KOPT-K1 (cell line): ENCODE results near the gene MFGE8.
"Not testable (repeated sequence)": the region's sequence is repeated elsewhere in the genome, so short reads cannot be mapped to it uniquely, and the experiment has no call there.

Experiments used
- H3K27ac ChIP-seq: fragments of 200-600 bp; sonication (generic); 2 replicates; pipeline ENCODE4 v1.5.1; 2016; ENCODE audit warnings: antibody characterized with exemption, mild to moderate bottlenecking, low read depth, low read length; ENCODE audit not compliant: poor library complexity, severe bottlenecking
- H3K36me3 ChIP-seq: fragments of 200-600 bp; sonication (generic); 2 replicates; pipeline ENCODE4 v1.5.1; 2017; ENCODE audit warnings: antibody characterized with exemption, mild to moderate bottlenecking, low read length, moderate library complexity; ENCODE audit not compliant: insufficient read depth
- H3K9me3 ChIP-seq: fragments of 200-600 bp; sonication (generic); 2 replicates; pipeline ENCODE4 v1.5.1; 2017; ENCODE audit warnings: antibody characterized with exemption, low read length, mild to moderate bottlenecking; ENCODE audit not compliant: insufficient read depth, poor library complexity, severe bottlenecking

MFGE8 gene, protein sequence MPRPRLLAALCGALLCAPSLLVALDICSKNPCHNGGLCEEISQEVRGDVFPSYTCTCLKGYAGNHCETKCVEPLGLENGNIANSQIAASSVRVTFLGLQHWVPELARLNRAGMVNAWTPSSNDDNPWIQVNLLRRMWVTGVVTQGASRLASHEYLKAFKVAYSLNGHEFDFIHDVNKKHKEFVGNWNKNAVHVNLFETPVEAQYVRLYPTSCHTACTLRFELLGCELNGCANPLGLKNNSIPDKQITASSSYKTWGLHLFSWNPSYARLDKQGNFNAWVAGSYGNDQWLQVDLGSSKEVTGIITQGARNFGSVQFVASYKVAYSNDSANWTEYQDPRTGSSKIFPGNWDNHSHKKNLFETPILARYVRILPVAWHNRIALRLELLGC

DNA sequence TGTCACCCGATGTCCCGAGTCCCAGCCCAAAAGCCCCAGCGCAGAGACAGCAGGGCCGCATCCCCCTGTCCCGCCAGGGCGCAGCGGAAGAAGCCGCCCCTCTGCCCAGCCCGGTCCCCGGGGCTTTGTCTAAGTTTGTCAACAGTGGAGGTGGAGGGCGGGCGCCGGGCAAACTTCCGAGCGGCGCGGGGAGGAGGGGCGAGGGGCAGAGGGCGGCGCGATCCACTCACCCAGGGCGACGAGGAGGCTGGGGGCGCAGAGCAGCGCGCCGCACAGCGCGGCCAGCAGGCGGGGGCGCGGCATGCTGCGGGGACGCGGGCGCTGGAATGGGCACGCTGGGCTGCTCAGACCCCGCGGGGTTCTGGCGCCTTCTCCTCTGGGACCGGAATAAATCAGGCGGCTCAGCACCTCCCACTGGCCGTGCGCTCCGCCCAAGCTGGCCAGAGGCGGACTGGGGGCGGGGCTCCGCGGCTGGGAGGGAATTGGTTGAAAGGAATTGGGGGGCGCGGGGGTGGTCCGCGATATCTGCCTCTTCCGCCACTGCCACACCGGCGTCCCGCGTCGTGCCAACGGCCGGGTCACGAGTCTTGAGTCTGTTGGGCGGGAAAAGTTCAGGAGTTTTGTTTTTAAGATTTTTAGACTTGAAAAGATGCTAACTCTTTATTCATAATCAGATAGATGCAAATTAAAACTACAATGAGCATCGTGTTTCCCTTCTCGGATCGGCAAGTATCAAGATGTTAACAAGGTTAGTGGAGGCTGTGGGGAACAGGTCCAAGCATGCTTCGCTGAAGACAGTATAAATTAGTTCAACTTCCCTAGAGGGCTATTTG is at the start of gene MFGE8:
Gene MFGE8 (minus strand): TSS at position 363 of the 833 bp plus-strand sequence. CDS start 60 bp downstream, at position 303.
- H3K9me3 ChIP-seq, result no peaks in the 10 kb centered on the region
- H3K27ac ChIP-seq, result peak within 1 kb of the TSS; percentile 60
- H3K36me3 ChIP-seq, result peaks cover 16% of the 10 kb centered on the region; the same call in 1 of the 2 replicates

DNA sequence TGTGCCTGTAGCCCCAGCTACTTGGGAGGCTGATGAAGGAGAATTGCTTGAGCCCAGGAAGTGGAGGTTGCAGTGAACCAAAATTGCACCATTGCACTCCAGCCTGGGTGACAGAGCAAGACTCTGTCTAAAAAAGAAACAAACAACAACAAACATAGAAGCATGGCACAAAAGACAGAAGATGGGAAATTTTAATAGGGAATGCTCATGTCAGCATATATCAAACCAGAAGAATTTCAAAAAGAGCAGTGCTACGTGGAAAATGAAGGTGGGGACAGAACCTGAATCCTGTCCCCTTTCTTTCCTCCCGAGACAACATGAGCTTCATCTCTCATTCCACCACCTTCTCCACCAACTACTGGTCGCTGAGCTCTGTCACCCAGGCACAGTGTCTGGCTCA is 46.3 kb upstream of the MFGE8 start:
- no peak overlapping the region for H3K27ac ChIP-seq
- peaks cover 11% of the 10 kb centered on the region for H3K9me3 ChIP-seq
- H3K36me3 ChIP-seq, result no peaks in the 10 kb centered on the region

DNA sequence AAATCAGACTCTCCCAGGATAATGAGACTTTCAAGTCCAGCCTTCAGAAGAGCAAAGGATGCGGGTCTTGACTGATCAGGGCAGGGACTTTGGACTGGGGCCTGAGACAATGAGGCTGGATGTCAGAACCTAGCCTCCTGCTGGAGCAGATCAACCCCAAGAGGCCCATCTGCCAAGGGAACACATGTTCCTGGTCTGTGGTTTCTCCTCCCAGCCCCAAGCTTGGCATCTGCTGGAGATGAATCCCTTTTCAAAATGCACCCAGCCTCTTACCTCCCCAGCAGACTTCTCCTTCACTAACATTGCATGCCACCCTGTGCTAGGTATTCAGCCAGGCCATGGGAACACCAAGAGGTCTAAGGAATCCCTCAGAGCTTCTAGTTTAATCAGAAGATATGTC is 43.7 kb upstream of the MFGE8 start:
- no peaks in the 10 kb centered on the region for H3K36me3 ChIP-seq
- no peaks in the 10 kb centered on the region for H3K9me3 ChIP-seq
- no peak overlapping the region for H3K27ac ChIP-seq

DNA sequence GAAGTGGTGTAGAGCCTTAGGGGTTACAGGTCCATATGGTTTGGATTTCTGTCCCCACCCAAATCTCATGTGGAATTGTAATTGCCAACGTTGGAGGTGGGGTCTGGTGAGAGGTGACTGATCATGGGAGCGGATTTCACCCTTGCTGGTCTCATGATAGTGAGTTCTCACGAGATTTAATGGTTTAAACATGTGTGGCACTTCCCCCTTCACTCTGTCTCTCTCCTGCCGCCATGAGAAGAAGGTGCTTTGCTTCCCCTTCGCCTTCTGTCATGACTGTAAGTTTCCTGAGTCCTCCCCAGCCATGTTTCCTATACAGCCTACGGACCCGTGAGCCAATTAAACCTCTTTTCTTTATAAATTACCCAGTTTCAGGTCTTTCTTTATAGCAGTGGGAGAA is 43.1 kb upstream of the MFGE8 start:
- Histone ChIP-seq H3K9me3 (no peaks in the 10 kb centered on the region), H3K36me3 (no peaks in the 10 kb centered on the region), H3K27ac (no peak overlapping the region)

DNA sequence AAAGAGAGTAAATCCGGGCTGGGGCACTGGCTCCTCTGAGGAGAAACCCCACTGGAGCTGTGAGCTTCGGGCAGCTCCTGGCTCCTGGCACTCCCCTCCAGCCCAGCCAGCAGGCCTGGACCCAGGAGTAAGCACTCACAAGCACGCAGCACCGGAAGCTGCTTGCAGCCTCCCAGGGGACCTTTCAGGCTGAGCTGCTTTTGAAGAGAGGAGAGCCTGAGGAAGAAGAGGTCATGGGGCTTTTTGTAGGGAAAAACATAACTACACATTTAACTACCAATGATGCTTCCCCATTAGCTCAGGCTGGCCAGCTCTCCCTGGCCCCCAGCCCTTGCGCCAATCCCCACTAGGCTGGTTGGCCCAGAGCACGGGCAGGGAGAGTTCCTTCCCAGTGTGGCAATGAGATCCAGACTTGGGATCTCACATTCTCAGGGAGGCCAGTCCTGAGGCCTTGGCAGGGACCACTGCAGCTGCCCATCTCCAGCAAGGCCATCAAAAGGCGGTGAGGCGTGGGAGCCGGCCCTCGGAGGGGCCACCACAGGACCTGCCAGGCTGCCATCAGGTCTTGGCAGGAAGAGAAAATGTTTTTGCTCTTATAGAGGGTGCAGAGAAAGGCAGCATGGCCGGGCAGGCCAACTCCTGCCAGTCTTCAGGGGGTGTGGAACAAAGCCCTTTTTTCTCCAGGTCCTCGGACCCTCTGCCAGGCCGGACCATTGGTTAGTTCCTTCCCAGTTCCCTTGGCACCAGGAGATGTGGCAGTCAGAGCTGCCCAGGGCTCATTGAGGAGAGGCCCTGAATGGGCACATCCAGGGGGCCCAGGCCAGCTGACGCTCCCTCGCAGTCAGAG is 41.5 kb upstream of the MFGE8 start:
- H3K36me3 ChIP-seq, result no peaks in the 10 kb centered on the region
- no peak overlapping the region for H3K27ac ChIP-seq
- no peaks in the 10 kb centered on the region for H3K9me3 ChIP-seq

DNA sequence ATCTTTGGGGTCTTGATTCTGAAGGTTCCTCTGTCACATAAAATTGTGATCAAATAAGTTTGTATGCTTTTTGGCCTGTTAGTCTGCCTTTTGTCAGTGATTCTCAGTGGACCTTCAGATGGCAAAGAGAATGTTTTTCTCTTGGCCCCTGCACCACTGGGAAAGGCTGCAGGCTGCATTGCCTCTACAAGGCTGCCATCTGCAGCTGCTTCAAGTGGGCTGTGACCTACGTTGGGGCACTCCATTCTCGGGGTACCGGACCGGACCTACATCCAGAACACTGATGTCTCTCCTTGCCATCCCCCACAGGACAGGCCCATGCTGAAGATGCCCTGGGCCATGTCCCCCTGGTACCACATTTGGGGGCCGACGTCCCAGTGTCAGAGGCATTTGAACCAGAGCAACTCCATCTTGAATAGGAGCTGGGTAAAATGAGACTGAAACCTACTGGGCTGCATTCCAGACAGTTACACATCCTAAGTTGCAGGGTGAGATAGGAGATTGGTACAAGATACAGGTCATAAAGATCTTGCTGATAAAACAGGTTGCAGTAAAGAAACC is 37.5 kb upstream of the MFGE8 start:
- Histone ChIP-seq H3K9me3 (no peaks in the 10 kb centered on the region), H3K36me3 (no peaks in the 10 kb centered on the region), H3K27ac (no peak overlapping the region)

DNA sequence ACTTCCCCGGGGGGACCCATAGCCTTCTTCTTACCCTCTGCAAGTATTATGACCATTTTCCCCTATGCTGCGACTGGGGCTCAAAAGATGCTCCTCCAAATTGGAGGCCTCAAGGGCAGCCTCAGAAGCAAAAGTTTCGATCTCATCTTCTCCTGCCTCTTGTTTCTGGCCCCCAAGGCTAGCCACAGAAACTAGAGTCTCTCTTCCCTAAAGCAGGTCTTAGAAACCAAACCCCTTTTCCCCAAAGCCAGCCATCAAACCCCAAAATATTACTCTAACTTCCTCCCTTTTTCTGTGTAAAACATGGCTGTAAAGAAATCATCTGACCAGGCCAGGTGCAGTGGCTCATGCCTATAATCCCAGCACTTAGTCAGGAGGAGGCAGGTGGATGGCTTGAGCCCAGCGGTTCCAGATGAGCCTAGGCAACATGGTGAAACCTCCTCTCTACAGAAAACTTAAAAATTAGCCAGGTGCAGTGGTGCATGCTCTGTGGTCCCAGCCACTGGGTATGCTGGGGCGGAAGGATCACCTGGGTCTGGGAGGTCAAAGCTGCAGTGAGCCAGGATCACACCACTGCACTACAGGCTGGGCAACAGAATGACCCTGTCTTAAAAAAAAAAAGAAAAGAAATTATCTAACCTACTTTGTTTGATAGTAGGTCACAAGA is 36.7 kb upstream of the MFGE8 start:
- H3K27ac ChIP-seq, result no peak overlapping the region
- no peaks in the 10 kb centered on the region for H3K9me3 ChIP-seq
- H3K36me3 ChIP-seq, result no peaks in the 10 kb centered on the region

DNA sequence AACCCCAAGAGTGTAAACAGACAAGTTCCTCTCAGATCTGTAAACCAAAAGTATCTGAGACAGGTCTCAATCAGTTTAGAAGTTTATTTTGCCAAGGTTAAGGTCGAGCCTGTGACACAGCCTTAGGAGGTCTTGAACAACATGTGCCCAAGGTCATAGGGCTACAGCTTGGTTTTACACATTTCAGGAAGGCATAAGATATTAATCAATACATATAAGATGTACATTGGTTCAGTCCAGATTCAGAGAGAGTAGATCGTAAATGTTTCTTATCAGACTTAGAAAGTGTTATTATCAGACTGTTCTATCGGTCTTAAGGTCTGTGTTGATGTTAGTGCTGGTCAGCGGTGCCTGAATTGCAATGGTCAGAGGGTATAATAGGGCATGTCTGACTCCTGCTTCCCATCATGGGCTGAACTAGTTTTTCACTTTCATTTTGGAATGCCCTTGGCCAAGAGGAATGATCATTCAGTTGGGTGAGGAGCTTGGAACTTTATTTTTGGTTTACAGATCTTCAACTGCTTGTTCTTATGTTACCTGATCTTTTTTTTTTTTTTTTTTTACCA is 27.0 kb upstream of the MFGE8 start:
- Histone ChIP-seq H3K36me3 (no peaks in the 10 kb centered on the region), H3K9me3 (no peaks in the 10 kb centered on the region)

DNA sequence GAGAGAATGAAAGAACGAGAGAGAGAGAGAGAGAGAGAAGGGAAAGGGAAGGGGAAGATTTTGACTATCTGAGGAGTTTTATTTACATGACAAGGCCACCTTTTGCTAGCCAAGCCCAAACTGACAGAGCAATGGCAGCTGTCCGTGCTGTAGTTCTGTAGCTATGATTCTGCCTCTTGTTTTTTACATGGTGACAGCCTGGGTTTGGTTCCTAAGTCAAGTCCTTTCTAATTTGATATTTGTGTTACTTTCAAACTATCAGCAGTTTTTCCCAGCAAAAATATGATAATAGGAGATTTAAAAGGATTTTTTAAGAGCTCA is 26.3 kb upstream of the MFGE8 start:
- Histone ChIP-seq H3K27ac (no peak overlapping the region), H3K36me3 (no peaks in the 10 kb centered on the region), H3K9me3 (no peaks in the 10 kb centered on the region)

More for the DNA sequence above, 27.0 kb upstream of the MFGE8 start:
- no peak overlapping the region for H3K27ac ChIP-seq

DNA sequence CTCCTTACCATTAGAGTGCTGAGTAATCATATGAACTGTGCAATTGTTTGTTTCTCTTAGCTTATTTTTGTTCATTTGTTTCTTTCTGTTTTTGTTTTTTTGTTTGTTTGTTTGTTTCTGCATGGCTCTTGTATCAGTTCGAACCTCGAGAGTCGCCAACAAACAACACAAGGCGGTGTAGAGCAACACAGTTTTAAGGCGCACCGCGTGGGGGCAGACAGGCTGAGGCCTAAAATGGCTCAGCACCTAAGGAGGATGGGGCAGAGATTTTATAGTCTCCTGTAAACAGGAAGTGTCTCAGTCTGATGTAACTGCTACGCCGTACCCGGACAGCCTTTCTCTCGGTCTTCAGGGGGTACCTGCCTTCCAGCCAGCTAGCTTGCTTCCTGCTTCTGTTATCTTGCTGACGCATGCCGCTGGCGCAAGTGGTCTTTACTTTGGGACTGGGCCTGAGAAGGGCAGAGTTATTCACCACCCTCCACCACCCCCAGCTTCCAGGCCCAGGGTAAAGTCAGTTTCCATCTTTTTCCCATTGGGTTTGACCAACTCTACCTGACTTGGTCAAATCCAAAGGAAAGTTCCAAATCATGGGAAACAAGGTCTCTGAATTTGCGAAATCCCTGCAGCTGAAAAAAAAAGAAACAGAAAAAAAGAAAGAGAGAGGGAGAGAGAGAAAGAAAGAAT is 25.8 kb upstream of the MFGE8 start:
- H3K27ac ChIP-seq, result no peak overlapping the region
- no peaks in the 10 kb centered on the region for H3K36me3 ChIP-seq
- no peaks in the 10 kb centered on the region for H3K9me3 ChIP-seq

DNA sequence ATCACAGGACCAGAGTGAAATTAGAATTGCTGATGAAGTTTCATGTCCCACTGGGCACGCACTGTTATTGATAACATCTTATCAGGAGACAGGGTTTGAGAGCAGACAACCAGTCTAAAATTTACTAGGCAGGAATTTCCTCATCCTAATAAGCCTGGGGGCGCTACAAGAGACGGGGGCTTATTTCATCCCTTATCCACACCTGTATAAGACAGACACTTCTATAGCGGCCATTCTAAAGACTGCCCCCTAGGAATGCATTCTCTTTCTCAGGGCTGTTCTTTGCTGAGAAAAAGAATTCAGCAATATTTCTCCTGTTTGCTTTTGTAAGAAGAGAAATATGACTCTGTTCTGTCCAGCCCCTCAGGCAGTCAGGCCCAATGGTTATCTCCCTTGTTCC is 21.3 kb upstream of the MFGE8 start:
- H3K9me3 ChIP-seq, H3K36me3 ChIP-seq, H3K27ac ChIP-seq: not testable (repeated sequence)

DNA sequence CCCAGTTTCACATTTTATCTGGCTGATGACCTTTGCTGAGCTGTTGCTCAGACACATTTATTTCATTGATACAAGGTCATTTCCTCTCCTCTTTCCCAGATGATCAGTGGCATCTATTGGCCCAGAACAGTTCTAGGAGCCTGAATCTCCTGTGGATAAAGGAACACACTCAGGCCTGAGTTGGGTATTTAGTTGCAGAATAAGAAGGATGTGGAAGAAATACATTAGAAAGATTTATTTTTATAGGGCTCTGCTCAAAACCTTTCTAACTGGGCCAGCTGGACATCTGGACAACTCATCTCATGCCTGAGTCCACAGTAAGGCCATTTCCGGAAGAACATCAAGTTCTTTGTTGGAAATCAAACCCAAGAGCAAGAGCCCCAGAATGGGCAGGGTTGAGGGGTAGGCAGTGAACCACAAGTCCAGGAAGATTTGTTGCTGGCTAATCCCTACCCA is 19.7 kb upstream of the MFGE8 start:
- Histone ChIP-seq H3K27ac (no peak overlapping the region), H3K9me3 (peaks cover 14% of the 10 kb centered on the region), H3K36me3 (no peaks in the 10 kb centered on the region)

DNA sequence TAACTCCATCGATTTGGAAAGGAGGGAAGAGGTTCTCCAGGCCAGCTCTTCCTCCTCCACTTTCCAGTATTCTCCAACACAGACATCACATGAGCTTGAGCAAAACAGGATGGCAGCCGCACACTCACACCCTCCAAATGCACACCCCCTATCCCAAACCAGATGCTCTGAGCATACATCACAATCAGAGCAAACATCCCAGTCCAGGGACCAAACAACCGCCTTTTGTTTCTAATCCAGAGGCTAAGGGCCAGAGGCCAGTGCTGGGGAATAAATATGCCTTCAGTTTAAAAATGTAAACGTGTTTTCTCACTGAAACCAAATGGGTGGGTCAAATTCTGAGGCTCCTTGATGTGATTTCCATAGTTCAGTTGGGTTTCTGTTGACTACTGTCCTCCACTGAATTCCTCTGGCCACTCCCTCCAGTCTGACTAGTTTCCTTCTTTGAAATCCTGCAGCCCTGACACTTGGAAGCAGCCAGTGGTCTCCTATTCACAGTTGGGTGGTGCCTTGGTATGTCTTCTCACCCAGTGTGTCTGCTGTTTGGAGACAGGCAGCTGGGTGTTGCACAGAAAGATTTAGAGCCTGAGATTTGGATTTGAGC is 19.2 kb upstream of the MFGE8 start:
- Histone ChIP-seq H3K27ac (no peak overlapping the region), H3K9me3 (peaks cover 19% of the 10 kb centered on the region), H3K36me3 (no peaks in the 10 kb centered on the region)
